Epithelial cell of esophagus (primary cell): ENCODE results near the gene SHE.

Experiments
- DNase-seq: peaks from one replicate; pipeline ENCODE4 v3.0.0; 2010; ENCODE audit warnings: low read depth
- H3K4me3 ChIP-seq: 2 replicates; pipeline ENCODE4 v1.5.1; 2011; ENCODE audit warnings: mild to moderate bottlenecking, low read length, control low read depth
- TF ChIP-seq, protein P1 (sequence below): IDR thresholded peaks from 2 replicates; pipeline ENCODE4 v1.5.1; 2011; ENCODE audit warnings: low read depth, mild to moderate bottlenecking, low read length, control low read depth, inconsistent platforms; ENCODE audit not compliant: insufficient read depth; ENCODE audit errors: missing control alignments

The SHE gene

DNA sequence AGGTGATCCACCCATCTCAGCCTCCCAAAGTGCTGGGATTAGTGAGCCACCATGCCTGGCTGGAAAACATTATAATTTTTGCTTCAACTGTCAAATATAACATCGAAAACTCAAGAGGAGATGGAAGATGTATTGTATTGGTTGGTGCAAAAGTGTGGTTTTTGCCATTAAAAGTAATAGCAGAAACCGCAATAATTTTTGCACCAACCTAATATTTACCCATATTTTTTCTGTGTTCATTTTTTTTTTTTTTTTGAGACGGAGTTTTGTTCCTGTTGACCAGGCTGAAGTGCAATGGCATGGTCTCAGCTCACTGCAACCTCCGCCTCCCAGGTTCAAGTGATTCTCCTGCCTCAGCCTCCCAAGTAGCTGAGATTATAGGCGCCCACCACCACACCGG lies 27.1 kb upstream of the SHE start:
- TF ChIP-seq, protein P1, sequence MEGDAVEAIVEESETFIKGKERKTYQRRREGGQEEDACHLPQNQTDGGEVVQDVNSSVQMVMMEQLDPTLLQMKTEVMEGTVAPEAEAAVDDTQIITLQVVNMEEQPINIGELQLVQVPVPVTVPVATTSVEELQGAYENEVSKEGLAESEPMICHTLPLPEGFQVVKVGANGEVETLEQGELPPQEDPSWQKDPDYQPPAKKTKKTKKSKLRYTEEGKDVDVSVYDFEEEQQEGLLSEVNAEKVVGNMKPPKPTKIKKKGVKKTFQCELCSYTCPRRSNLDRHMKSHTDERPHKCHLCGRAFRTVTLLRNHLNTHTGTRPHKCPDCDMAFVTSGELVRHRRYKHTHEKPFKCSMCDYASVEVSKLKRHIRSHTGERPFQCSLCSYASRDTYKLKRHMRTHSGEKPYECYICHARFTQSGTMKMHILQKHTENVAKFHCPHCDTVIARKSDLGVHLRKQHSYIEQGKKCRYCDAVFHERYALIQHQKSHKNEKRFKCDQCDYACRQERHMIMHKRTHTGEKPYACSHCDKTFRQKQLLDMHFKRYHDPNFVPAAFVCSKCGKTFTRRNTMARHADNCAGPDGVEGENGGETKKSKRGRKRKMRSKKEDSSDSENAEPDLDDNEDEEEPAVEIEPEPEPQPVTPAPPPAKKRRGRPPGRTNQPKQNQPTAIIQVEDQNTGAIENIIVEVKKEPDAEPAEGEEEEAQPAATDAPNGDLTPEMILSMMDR = no peak

DNA sequence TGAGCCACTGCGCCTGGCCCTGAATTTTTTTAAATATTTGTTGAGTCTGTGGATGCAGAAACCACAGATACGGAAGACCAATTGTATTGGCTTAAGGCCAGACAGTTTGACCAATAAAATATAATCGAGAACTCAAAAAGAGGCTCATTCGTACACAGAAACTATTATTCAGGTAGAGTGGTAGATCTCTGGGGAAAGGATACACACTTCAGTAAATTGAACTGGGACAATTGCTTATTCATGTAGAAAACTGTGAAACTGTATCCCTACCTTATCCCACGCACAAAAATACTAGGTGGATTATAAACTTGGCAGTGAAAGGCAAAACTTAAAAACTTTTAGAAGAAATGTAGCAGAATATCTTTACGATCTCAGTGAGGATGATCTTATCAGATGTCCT lies 25.0 kb upstream of the SHE start:
- H3K4me3 ChIP-seq = no peak overlapping the region
- TF ChIP-seq, protein P1 = no peak
- DNase-seq = no peak

More for the DNA sequence above, 27.1 kb upstream of the SHE start:
- no peak overlapping the region for H3K4me3 ChIP-seq
- no peak for DNase-seq

DNA sequence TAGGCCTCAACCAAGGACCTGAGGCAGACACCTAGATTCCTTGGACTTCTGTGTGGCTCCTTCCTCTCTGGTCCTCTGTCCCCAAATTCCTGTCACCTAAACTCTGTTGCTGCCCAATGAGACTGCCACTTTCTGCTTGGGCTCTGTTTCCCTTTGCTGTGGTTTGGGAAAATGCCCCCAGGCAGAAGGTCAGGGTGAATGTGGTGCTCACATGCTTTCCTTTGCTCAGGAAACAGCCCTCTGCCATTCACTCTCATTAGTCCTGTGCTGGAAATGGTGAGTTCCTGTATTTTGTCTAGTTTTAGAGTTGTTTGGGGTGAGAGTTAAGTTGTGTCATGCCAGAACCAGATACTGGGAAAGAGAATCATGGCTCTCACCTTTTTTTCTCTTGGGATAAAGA lies 22.7 kb upstream of the SHE start:
- TF ChIP-seq, protein P1 = no peak
- no peak for DNase-seq

DNA sequence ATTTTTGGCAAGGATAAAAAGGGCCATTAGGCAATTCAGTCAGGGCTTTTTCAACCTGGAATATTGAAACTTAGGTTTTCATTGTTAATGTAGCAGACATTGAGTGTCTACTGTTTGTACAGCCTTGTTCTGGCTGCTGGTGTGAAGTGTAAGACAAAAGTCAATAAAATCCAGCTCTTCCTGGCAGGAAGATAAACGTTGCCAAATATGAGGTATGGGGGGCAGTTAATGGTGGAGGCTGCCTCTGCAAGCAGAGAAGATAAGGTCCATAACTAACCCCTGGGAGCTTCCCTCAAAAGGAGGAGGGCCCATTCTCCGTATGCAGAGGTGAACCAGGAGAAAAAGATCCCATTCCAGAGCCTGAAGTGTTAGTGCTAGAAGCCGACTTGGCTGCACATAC lies 19.5 kb upstream of the SHE start:
- H3K4me3 ChIP-seq = no peak overlapping the region
- DNase-seq = no peak
- TF ChIP-seq, protein P1 = no peak

More for the DNA sequence above, 22.7 kb upstream of the SHE start:
- no peak overlapping the region for H3K4me3 ChIP-seq

DNA sequence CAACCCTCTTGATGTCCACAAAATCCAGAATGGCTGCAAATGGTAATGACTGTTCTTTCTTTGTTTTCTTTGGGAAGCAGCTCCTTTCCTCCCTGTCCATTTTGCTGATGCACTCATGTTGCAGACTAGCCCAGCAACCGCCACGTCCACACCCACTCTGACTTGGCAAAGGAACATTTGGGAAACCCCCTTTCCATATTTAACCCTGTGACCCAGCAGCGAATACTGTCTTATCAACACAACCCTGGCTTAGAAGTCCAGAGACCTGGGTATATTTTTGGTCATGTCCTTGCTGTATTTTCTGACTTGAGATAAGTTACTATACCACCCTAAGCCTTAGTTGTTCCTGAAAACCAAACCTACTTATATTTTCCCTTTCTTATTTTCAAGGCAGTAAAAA lies 18.1 kb upstream of the SHE start:
- TF ChIP-seq, protein P1 = no peak
- H3K4me3 ChIP-seq = no peak overlapping the region
- DNase-seq = peak; percentile 31

DNA sequence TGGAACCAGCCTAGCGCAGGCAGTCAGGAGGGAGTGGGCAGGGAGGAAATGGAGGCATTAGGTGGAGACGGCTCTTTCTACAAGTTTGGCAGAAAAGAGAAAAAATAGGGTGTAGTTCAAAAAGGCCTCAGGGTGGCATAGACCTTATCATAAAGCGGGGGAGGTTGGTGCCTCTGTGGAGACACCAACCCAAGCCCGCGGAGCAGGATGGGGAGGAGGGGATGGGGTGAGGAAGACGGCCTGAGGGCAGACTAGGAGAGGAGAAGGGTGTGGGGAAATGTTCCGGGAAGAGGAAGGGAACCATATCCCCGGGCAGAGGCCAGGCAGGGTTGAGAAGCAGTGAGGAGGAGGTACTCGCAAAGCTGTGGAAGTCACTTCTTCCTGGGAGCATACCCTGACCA lies 17.4 kb upstream of the SHE start:
- DNase-seq = no peak
- no peak overlapping the region for H3K4me3 ChIP-seq
- TF ChIP-seq, protein P1 = no peak

DNA sequence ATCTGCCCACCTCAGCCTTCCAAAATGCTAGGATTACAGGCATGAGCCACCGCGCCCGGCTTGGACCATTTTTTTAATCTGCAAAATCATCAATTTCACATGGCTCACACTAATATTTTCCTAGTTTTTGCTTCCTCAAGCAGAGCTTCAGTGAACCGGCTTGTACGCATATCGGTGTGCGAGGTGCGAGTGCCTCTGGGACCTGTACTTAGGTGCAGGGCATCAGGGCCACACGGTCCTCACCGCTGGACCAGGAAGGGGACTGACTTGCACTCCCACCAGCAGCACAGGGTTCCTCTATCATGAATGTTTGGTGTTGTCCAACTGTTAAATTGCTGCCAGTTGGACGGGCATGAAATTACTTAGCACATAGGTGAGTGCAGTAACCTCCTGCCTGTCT lies 15.4 kb upstream of the SHE start:
- TF ChIP-seq, protein P1 = no peak
- H3K4me3 ChIP-seq = no peak overlapping the region
- no peak for DNase-seq
